Measurements from ENCODE around the gene TLCD1. TPM values are rescaled to one million over a fixed set of nuclear protein-coding genes. Genes with fewer than 3 reads are reported as not detected.

Gene TLCD1
- total RNA-seq, 1 experiment from 2014 or later, result 7.1 TPM

DNA sequence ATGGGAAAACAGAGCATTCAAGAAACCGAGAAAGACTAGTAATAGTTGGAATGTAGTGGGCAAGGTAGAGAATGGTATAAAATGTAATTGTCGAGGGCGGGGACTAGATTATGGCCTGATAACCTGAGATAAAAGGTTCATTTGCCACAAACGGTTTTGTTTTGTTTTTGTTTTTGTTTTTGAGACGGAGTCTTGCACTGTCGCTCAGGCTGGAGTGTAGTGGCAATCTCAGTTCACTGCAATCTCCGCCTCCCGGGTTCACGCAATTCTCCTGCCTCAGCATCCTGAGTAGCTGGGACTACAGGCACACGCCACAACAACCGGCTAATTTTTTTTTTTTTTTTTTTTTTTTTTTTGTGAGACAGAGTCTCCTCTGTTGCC is 3.9 kb upstream of the TLCD1 start:
- no peak overlapping the region for H3K4me3 ChIP-seq (ENCODE audit: low read length)
- DNase-seq (no peak), ATAC-seq (no peak)
- H3F3A ChIP-seq (ENCODE audit: low read length, unreplicated experiment), result peaks cover 4% of the 10 kb centered on the region
- H3K9me2 ChIP-seq (replicated peaks; ENCODE audit: low read length), result no peaks in the 10 kb centered on the region
- no peak overlapping the region for H3K4me2 ChIP-seq (ENCODE audit: low read length)
- no peaks in the 10 kb centered on the region for H3K27me3 ChIP-seq (ENCODE audit: low read length)
- H3K36me3 ChIP-seq (ENCODE audit: low read depth, low read length), result no peaks in the 10 kb centered on the region
- intact Hi-C loops (cut with micrococcal nuclease), result loop anchor here (10.0 kb wide), 1 partner anchor 175 kb away; the partner anchor contains the start of gene DHRS13
- no peaks in the 10 kb centered on the region for H3K79me2 ChIP-seq (ENCODE audit: low read length)
- POLR2A ChIA-PET (ENCODE audit: unreplicated experiment), result interaction anchor here (0.7 kb wide), 1 partner anchor 149 kb away, joined by 5 read pairs; no protein-coding TSS in a partner anchor
- H3K9ac ChIP-seq (ENCODE audit: low read length), result peak overlapping the region; percentile 60; the same call in 1 of the 2 replicates
- H3K27ac ChIP-seq (ENCODE audit: low read length), result peak overlapping the region; percentile 99
- no TSS peak for BruUV-seq (replicated peaks)
- CTCF ChIA-PET, result no interaction called here
- TF ChIP-seq EZH2phosphoT487 (IDR thresholded peaks at IDR 0.05; ENCODE audit: borderline replicate concordance, low read length) (no peak), EZH2 (IDR thresholded peaks at IDR 0.05; ENCODE audit: low read length, unreplicated experiment) (no peak)
- TF ChIP-seq, protein P1, sequence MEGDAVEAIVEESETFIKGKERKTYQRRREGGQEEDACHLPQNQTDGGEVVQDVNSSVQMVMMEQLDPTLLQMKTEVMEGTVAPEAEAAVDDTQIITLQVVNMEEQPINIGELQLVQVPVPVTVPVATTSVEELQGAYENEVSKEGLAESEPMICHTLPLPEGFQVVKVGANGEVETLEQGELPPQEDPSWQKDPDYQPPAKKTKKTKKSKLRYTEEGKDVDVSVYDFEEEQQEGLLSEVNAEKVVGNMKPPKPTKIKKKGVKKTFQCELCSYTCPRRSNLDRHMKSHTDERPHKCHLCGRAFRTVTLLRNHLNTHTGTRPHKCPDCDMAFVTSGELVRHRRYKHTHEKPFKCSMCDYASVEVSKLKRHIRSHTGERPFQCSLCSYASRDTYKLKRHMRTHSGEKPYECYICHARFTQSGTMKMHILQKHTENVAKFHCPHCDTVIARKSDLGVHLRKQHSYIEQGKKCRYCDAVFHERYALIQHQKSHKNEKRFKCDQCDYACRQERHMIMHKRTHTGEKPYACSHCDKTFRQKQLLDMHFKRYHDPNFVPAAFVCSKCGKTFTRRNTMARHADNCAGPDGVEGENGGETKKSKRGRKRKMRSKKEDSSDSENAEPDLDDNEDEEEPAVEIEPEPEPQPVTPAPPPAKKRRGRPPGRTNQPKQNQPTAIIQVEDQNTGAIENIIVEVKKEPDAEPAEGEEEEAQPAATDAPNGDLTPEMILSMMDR (conservative IDR thresholded peaks at IDR 0.05; ENCODE audit: low read depth, low read length), result no peak
- no peaks in the 10 kb centered on the region for H3K9me3 ChIP-seq (ENCODE audit: low read length)
- H2AFZ ChIP-seq (ENCODE audit: low read length), result no peak overlapping the region
- no peaks in the 10 kb centered on the region for H4K20me1 ChIP-seq (ENCODE audit: low read length)
- peaks cover 16% of the 10 kb centered on the region for H3K4me1 ChIP-seq (ENCODE audit: insufficient read depth, low read length)

DNA sequence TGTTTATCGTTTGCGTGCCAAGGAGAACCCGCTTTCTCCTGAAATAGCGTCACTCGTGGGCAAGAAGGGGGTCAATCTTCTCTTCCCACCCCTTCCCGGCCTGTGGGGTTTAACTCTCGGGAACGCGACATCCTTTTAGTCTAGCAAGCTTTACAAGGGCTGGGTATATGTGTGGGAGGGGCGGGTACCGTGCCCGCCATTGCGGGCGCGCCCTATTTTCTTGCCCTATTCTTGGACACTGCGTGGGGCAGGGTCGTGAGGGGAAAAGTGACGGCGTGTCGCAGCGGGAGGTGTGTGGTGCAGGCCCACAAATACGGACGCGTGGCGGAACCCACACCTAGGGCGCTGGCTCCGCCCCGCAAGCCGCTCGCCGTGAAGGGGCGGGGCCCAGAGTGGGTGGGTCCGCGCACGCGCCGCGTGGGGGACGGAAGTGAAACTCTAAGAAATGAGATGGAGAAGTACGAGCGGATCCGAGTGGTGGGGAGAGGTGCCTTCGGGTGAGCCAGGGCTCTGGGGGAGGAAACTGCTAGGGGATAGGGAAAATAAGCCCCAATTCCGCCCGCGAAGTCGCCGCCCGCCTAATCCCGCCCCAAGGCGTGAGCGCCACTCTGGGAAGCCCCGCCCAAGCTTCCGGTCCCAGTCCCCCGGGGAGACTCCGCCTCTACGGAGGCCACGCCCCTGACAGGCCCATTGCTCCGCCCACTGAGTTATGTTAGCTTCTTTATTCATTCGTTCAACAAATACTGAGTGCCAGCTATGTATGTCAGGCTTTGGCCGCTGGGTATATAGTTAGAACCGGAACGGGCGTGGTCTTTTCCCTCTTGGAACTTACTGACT is 2.5 kb upstream of the TLCD1 start, which contains the start of gene NEK8:
NEK8 (plus strand) TSS at position 425 of the 837 bp plus-strand sequence; CDS start at position 451, 26 bp downstream.
- ChIA-PET POLR2A (ENCODE audit: unreplicated experiment) (interaction anchor here (0.7 to 2.0 kb wide), 7 partner anchors 9 to 417 kb away, joined by 3 to 51 read pairs (median 4); no protein-coding TSS in a partner anchor), CTCF (interaction anchor here (0.5 to 4.0 kb wide), 5 partner anchors 15 to 35 kb away, joined by 3 to 55 read pairs (median 9); partner anchors contain the start of gene TRAF4)
- peak; percentile 96 for DNase-seq
- TF ChIP-seq, protein P1 (conservative IDR thresholded peaks at IDR 0.05; ENCODE audit: low read depth, low read length), result no peak
- TF ChIP-seq EZH2phosphoT487 (IDR thresholded peaks at IDR 0.05; ENCODE audit: borderline replicate concordance, low read length), result no peak
- no peak for TF ChIP-seq EZH2 (IDR thresholded peaks at IDR 0.05; ENCODE audit: low read length, unreplicated experiment)
- no peaks in the 10 kb centered on the region for H3K9me3 ChIP-seq (ENCODE audit: low read length)
- H2AFZ ChIP-seq (ENCODE audit: low read length), result peak within 1 kb of the TSS; percentile 72
- peak; percentile 37 for ATAC-seq
- peak within 1 kb of the TSS; percentile 86 for H3K4me3 ChIP-seq (ENCODE audit: low read length)
- H3K27me3 ChIP-seq (ENCODE audit: low read length), result no peaks in the 10 kb centered on the region
- H4K20me1 ChIP-seq (ENCODE audit: low read length), result peaks cover 4% of the 10 kb centered on the region; the same call in 1 of the 2 replicates
- peaks cover 21% of the 10 kb centered on the region for H3K4me1 ChIP-seq (ENCODE audit: insufficient read depth, low read length)
- H3F3A ChIP-seq (ENCODE audit: low read length, unreplicated experiment), result peaks cover 6% of the 10 kb centered on the region
- H3K9ac ChIP-seq (ENCODE audit: low read length), result peak within 1 kb of the TSS; percentile 94
- peaks cover 11% of the 10 kb centered on the region; the same call in 1 of the 2 replicates for H3K36me3 ChIP-seq (ENCODE audit: low read depth, low read length)
- intact Hi-C loops (cut with micrococcal nuclease), result loop anchor here (10.0 kb wide), 1 partner anchor 176 kb away; the partner anchor contains the start of gene DHRS13
- no peaks in the 10 kb centered on the region for H3K79me2 ChIP-seq (ENCODE audit: low read length)
- peak within 1 kb of the TSS; percentile 100 for H3K4me2 ChIP-seq (ENCODE audit: low read length)
- no peaks in the 10 kb centered on the region for H3K9me2 ChIP-seq (replicated peaks; ENCODE audit: low read length)
- TSS peak; percentile 67 for BruUV-seq (replicated peaks)
- H3K27ac ChIP-seq (ENCODE audit: low read length), result peak within 1 kb of the TSS; percentile 99

All from PC-3 (cell line).